ENCODE measurements around the gene KLHL30. TPM values are rescaled to one million over a fixed set of nuclear protein-coding genes. Genes with fewer than 3 reads are reported as not detected.

The KLHL30 gene
- total RNA-seq, 2 experiments from 2014 or later: not detected

GRCh38 chr2:238098901-238099713 is 39.4 kb upstream of the KLHL30 start:
- ChIA-PET CTCF (no interaction called here), POLR2A (no interaction called here)
- peak; percentile 6 for DNase-seq
- Mint-ChIP-seq H3K27me3 (no peaks in the 10 kb centered on the region), H3K27ac (no peak overlapping the region), H3K9me3 (no peaks in the 10 kb centered on the region), H3K4me1 (no peaks in the 10 kb centered on the region), H3K4me3 (no peak overlapping the region), H3K36me3 (ENCODE audit: low read depth) (peaks cover 9% of the 10 kb centered on the region)

GRCh38 chr2:238099714-238100048 is 38.8 kb upstream of the KLHL30 start:
- Mint-ChIP-seq H3K27ac (no peak overlapping the region), H3K4me3 (no peak overlapping the region), H3K36me3 (ENCODE audit: low read depth) (peaks cover 9% of the 10 kb centered on the region), H3K4me1 (no peaks in the 10 kb centered on the region), H3K9me3 (no peaks in the 10 kb centered on the region), H3K27me3 (no peaks in the 10 kb centered on the region)
- ChIA-PET CTCF (no interaction called here), POLR2A (no interaction called here)
- DNase-seq: peak; percentile 11

- Mint-ChIP-seq H3K27ac (no peak within 1 kb of the TSS), H3K4me1 (no peaks in the 10 kb centered on the region), H3K4me3 (no peak within 1 kb of the TSS), H3K27me3 (no peaks in the 10 kb centered on the region), H3K9me3 (no peaks in the 10 kb centered on the region), H3K36me3 (ENCODE audit: low read depth) (peaks cover 5% of the 10 kb centered on the region)
- ChIA-PET POLR2A (no interaction called here), CTCF (no interaction called here)
- peak; percentile 14 for DNase-seq
Observed at GRCh38 chr2:238100049-238100820, 38.2 kb upstream of the KLHL30 start, which contains the start of gene ESPNL. ESPNL (plus strand) TSS chr2:238100340; CDS start chr2:238100420, 80 bp downstream.

- Mint-ChIP-seq H3K4me1 (no peaks in the 10 kb centered on the region), H3K27ac (no peak overlapping the region), H3K36me3 (ENCODE audit: low read depth) (peaks cover 3% of the 10 kb centered on the region), H3K4me3 (no peak overlapping the region), H3K9me3 (no peaks in the 10 kb centered on the region), H3K27me3 (no peaks in the 10 kb centered on the region)
- POLR2A ChIA-PET: no interaction called here
- CTCF ChIA-PET: no interaction called here
- DNase-seq: peak; percentile 12
Observed at GRCh38 chr2:238100821-238101771, 37.4 kb upstream of the KLHL30 start.

DNA sequence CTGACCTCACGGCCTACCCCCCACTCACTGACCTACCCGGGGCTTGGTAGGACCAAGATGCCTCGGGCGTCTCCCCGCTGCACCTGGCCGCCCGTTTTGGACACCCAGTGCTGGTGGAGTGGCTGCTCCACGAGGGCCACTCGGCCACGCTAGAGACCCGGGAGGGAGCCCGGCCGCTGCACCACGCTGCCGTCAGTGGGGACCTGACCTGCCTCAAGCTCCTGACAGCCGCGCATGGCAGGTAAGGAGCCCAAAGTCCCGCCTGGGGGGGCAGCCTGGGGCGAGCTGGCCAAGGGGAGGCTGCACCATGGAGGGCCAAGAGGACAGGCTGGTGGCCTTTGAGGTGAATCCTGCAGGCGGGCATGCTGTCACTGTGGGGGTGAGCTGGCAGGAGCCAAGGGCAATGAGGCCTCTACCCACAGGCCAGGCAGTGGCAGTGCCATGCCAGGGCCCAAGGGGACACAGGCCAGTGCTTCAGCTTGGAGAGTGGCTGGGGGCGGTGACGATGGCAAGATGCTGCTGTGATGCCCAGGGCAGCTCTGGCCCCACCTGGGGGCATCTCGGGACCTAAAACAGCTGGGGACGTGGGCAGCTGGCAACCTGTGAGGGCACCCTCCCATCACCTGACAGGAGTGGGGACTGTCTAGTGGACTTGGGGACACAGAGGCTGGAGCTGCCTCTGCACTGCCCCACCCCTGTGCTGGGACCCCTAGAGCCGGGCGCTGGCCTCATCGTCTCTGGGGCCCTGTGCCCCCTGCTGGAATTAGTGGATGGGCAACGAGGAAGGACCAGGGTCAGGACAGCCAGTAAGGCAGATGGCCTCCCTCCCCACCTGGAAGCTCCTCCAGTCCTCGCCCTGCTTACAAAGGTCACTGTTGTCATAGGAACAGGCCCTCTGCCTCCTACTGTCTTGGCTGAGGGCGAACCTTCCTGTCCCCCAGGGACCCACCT is 36.3 kb upstream of the KLHL30 start:
- H3K4me1 Mint-ChIP-seq: no peaks in the 10 kb centered on the region
- DNase-seq: peak; percentile 12
- H3K27ac Mint-ChIP-seq: no peak overlapping the region
- CTCF ChIA-PET: no interaction called here
- H3K27me3 Mint-ChIP-seq: no peaks in the 10 kb centered on the region
- no peak overlapping the region for H3K4me3 Mint-ChIP-seq
- POLR2A ChIA-PET: no interaction called here
- no peaks in the 10 kb centered on the region for H3K9me3 Mint-ChIP-seq
- no peaks in the 10 kb centered on the region for H3K36me3 Mint-ChIP-seq (ENCODE audit: low read depth)

DNA sequence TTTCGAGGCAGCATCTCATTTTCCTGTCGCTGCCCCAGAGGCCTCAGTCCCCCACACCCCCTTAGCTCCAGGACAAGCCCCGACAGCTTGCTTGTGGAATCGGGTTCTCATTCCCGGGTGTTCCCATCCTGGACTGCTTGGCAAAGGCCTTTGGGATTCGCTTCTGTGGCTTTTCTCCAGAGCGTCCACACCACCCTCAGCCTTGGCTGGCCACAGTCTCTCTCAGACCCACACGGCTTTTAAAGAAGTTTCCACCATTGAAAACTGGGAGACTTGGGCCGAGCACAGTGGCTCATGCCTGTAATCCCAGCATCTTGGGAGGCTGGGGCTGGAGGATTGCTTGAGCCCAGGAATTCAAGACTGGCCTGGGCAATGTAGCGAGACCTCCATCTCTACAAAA is 35.6 kb upstream of the KLHL30 start:
- DNase-seq: no peak
- H3K36me3 Mint-ChIP-seq (ENCODE audit: low read depth): no peaks in the 10 kb centered on the region
- no peaks in the 10 kb centered on the region for H3K4me1 Mint-ChIP-seq
- POLR2A ChIA-PET: no interaction called here
- no peaks in the 10 kb centered on the region for H3K27me3 Mint-ChIP-seq
- CTCF ChIA-PET: no interaction called here
- no peak overlapping the region for H3K4me3 Mint-ChIP-seq
- no peak overlapping the region for H3K27ac Mint-ChIP-seq
- H3K9me3 Mint-ChIP-seq: no peaks in the 10 kb centered on the region

DNA sequence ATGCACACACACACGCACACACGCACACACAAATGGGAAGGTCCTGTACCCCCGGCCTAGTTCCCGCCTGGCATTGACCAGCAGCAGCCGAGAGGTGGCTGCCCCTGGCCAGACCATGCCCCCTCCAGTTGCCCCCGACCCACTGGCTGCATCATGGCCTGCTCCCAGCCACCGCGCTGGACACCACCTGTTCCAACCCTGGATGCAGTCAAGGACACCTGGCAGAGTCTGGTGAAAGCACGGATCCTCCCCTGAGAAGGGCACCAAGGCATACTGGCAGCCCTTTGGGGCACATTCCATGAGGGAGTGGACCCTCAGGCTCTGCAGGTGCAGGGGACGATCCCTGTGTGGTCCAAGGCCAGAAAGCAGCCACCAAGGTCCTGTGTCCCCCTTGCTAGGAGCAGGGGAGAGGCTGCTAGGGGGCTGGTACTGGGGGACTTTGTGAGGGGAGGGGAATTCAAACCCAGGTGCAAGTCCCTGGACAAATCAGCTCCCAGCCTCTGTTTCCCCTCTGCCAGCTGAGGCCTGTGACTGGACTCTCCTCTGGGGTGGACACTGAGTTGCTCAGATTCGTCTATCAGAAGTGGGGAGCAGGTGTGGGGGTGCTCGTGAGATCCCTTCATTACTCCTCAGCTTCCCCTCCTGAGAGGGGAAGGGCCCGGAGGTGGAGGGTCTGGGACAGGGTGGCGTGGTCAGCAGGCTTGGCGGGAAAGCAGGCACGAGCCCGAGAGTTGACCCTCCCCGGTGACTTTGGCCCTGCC is 34.8 kb upstream of the KLHL30 start:
- Mint-ChIP-seq H3K27me3 (no peaks in the 10 kb centered on the region), H3K4me1 (no peaks in the 10 kb centered on the region), H3K9me3 (no peaks in the 10 kb centered on the region), H3K36me3 (ENCODE audit: low read depth) (no peaks in the 10 kb centered on the region), H3K27ac (no peak overlapping the region), H3K4me3 (no peak overlapping the region)
- DNase-seq: no peak
- ChIA-PET CTCF (no interaction called here), POLR2A (no interaction called here)

- Mint-ChIP-seq H3K4me1 (peaks cover 1% of the 10 kb centered on the region), H3K4me3 (no peak overlapping the region), H3K27ac (no peak overlapping the region), H3K36me3 (ENCODE audit: low read depth) (no peaks in the 10 kb centered on the region), H3K27me3 (no peaks in the 10 kb centered on the region), H3K9me3 (no peaks in the 10 kb centered on the region)
- ChIA-PET POLR2A (no interaction called here), CTCF (no interaction called here)
- no peak for DNase-seq
Observed at GRCh38 chr2:238104226-238104690, 34.2 kb upstream of the KLHL30 start.

DNA sequence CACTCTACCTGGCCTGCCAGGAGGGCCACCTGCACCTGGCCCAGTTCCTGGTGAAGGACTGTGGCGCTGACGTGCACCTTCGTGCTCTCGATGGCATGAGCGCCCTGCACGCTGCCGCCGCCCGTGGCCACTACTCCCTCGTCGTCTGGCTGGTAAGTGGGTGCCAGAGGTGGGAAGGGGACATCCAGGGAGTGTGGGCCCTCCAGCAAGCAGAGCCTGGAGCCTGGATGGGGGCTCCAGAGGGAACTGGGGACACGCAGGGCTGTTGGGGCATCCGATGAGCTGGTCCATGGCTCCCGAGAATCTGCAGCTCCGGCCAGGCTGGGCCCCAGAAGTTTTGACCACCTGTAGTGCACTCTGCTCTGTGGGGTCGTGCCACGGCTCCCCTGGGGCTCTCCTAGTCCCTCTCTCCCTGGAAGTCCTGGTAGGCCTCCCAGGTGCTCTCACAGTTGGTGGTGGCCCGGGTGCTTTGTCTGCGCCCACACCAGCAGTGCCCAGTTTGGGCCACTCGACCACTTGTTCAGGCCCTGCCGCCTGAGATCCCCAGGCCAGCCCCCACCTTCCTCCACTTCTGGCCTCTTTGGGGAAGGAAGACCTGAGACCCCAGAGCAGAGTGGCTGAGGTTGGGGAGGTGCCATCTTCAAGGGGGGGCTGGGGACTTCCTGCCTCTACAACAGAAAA is 33.6 kb upstream of the KLHL30 start:
- POLR2A ChIA-PET: no interaction called here
- no peak for DNase-seq
- no peaks in the 10 kb centered on the region for H3K36me3 Mint-ChIP-seq (ENCODE audit: low read depth)
- H3K4me3 Mint-ChIP-seq: no peak overlapping the region
- H3K27ac Mint-ChIP-seq: no peak overlapping the region
- CTCF ChIA-PET: no interaction called here
- no peaks in the 10 kb centered on the region for H3K27me3 Mint-ChIP-seq
- H3K9me3 Mint-ChIP-seq: no peaks in the 10 kb centered on the region
- peaks cover 2% of the 10 kb centered on the region for H3K4me1 Mint-ChIP-seq

DNA sequence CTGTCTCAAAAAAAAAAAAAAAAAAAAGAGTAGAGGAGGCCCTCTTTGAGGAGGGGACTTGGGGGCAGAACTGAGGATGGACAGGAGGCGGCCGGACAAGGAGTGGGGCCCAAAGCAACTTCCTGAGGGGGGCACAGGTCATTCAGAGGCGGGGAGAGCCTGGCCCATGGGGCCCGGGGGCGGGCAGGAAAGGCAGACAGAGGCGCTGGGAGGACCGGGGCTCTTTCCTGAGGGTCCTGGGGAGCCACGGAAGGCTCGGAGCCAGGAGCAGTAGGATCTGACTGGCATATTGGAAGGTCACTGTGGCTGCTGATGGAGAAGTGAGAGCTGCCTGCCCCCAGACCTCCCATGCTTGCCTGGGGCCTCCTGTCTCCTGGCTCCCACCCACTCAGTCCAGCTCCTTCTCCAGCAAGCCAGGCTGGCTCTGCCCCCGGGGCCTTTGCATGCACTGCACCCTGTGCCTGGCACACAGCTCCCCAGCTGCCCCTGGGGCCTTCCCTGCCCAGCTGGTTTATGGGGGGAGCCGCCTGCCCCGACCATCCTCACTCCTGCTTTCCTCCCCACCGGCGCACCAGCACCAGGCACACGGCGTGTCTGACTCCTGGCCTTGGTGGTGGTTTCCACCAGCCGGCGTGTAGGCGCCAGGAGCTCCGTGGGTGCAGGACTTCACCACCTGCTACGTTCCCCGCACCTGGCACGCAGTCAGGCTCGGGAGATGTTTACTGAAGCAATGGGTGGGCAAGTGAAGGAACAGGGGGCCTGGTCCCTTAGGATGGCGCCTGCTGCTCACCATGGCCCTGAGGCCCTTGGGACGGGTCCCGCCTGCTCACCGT is 32.7 kb upstream of the KLHL30 start:
- ChIA-PET CTCF (no interaction called here), POLR2A (no interaction called here)
- Mint-ChIP-seq H3K27ac (no peak overlapping the region), H3K36me3 (ENCODE audit: low read depth) (no peaks in the 10 kb centered on the region), H3K9me3 (no peaks in the 10 kb centered on the region), H3K27me3 (no peaks in the 10 kb centered on the region), H3K4me3 (no peak overlapping the region), H3K4me1 (peaks cover 2% of the 10 kb centered on the region)
- no peak for DNase-seq

GRCh38 chr2:238106339-238106697 is 32.1 kb upstream of the KLHL30 start:
- Mint-ChIP-seq H3K27me3 (no peaks in the 10 kb centered on the region), H3K36me3 (ENCODE audit: low read depth) (no peaks in the 10 kb centered on the region), H3K9me3 (no peaks in the 10 kb centered on the region), H3K4me3 (no peak overlapping the region), H3K4me1 (peaks cover 2% of the 10 kb centered on the region), H3K27ac (no peak overlapping the region)
- DNase-seq: no peak
- ChIA-PET POLR2A (no interaction called here), CTCF (no interaction called here)

Data from activated CD4-positive, alpha-beta memory T cell treated with anti-CD3 and anti-CD28 coated beads, Interleukin-2, amount 10 ng/mL, durations not matched to agents 7 days and 5 days (primary cell).